Bronchial epithelial cell (primary cell): Measurements from ENCODE around the gene PDZD2. TPM values are rescaled to one million over a fixed set of nuclear protein-coding genes. Genes with fewer than 3 reads are reported as not detected.

Experiments used
- DNase-seq: peaks from one replicate; pipeline ENCODE4 v3.0.0-alpha.2; 2010; ENCODE audit warnings: low read depth
- FAIRE-seq: peaks from 2 replicates; lab custom pipeline; 2011; peaks lifted over from hg19 to GRCh38; lab: Jason Lieb, UNC
- H3K27me3 ChIP-seq: 2 replicates; pipeline ENCODE4 v1.5.1; 2011; ENCODE audit warnings: low read length; ENCODE audit not compliant: control insufficient read depth, insufficient read depth
- H3K36me3 ChIP-seq: 2 replicates; pipeline ENCODE4 v1.5.1; 2011; ENCODE audit warnings: low read length; ENCODE audit not compliant: control insufficient read depth, insufficient read depth
- H3K4me3 ChIP-seq: 2 replicates; pipeline ENCODE4 v1.5.1; 2011; ENCODE audit warnings: mild to moderate bottlenecking, low read depth, low read length, control low read depth
- total RNA-seq: library from RNA; depleted of rRNA; stranded (reverse); fragments of >200 nt; gene quantifications from 2 replicates; pipeline ENCODE4 v1.2.1, GENCODE V29; 2014
- TF ChIP-seq, protein P1 (sequence below): IDR thresholded peaks from 2 replicates; pipeline ENCODE4 v1.5.1; 2011; ENCODE audit warnings: mild to moderate bottlenecking, moderate library complexity, low read length, control low read depth, inconsistent platforms; ENCODE audit not compliant: insufficient read depth, severe bottlenecking

PDZD2 gene
- total RNA-seq, 1 donor from 2014 or later = 1.8 TPM

- no peak for DNase-seq
- no peak for FAIRE-seq
- H3K4me3 ChIP-seq = no peak overlapping the region
- no peaks in the 10 kb centered on the region for H3K36me3 ChIP-seq
- TF ChIP-seq, protein P1, sequence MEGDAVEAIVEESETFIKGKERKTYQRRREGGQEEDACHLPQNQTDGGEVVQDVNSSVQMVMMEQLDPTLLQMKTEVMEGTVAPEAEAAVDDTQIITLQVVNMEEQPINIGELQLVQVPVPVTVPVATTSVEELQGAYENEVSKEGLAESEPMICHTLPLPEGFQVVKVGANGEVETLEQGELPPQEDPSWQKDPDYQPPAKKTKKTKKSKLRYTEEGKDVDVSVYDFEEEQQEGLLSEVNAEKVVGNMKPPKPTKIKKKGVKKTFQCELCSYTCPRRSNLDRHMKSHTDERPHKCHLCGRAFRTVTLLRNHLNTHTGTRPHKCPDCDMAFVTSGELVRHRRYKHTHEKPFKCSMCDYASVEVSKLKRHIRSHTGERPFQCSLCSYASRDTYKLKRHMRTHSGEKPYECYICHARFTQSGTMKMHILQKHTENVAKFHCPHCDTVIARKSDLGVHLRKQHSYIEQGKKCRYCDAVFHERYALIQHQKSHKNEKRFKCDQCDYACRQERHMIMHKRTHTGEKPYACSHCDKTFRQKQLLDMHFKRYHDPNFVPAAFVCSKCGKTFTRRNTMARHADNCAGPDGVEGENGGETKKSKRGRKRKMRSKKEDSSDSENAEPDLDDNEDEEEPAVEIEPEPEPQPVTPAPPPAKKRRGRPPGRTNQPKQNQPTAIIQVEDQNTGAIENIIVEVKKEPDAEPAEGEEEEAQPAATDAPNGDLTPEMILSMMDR = no peak
- no peaks in the 10 kb centered on the region for H3K27me3 ChIP-seq
These were observed 221.3 kb downstream of the PDZD2 start for GRCh38 chr5:31860278-31860677.

DNA sequence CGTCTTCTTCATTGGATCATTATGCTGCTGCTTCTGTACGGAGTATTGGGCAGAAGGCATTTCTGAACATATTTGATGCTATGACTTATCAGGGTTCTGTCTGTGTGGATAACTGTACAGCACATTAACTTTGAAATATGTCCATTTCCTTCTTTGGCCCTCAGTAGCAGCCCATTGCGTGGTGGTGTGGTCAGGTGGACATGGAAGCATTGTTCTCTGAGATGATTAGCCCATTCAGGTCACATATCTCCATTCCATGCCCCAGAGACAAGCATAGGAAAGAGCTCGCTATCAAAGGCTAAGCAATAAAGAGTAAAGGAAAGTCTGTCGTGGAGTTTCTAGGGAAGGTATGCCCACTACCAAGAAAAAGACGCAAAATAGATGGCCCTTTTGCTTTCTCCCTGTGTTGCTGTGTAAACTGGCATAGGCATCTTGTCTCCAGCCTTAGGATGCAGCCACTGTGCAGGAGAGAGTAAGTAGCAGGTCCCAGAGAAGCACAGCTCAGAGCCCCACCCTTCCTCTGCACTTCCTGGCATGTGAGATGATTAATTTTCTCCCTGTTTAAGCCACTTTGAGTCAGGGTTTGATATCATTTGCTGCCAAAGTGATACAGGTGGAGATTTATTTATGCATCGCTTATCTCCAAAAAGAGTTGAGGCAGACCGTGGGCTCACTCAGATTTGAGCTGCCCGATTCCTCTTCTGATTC is 221.9 kb downstream of the PDZD2 start:
- no peak overlapping the region for H3K4me3 ChIP-seq
- H3K36me3 ChIP-seq = no peaks in the 10 kb centered on the region
- DNase-seq (peak; percentile 63), FAIRE-seq (peak; percentile 32)
- H3K27me3 ChIP-seq = no peaks in the 10 kb centered on the region
- TF ChIP-seq, protein P1 = no peak

DNA sequence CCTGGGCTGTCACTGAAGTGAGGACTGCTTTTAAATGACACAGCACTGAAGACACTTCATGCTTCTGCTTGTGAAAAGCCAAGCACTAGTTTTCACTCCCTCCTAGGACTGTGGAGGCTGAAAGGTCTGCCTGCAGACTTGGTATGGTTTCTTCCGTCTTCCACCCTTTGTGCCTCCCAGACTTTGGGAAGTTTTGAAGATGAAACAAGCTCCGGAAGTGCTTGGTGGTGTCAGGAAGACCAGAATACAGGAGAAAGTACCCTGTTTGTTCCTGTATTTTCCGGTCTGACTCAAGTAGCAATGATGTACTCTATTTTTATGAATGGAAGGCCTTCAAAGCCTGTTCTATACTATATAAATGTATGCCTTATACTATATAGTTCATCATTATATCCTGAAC is 222.7 kb downstream of the PDZD2 start:
- Histone ChIP-seq H3K27me3 (no peaks in the 10 kb centered on the region), H3K4me3 (no peak overlapping the region), H3K36me3 (no peaks in the 10 kb centered on the region)
- FAIRE-seq (no peak), DNase-seq (no peak)
- TF ChIP-seq, protein P1 = no peak

DNA sequence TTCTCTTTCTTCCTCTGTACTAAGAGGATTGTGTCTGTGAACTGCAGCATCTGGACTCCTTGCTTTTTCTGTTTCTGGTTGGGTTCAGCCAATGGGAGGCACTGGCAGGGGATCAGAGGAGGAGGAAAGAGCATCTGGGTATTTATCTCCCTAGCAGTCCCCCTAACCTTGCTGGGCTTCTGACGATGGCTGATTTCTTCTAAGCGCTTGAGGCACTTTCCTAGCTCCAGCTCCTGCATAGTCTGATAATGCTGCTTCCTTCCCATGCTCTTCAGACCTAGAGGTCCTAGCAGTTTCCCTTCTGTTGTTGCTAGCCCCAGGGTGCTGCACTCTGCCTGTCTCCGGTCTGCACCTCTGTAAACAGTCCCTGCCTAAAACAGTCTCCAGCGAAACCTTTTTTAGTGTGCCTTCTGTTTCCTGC is 225.1 kb downstream of the PDZD2 start:
- FAIRE-seq (no peak), DNase-seq (no peak)
- TF ChIP-seq, protein P1 = no peak
- Histone ChIP-seq H3K4me3 (no peak overlapping the region), H3K36me3 (no peaks in the 10 kb centered on the region), H3K27me3 (no peaks in the 10 kb centered on the region)

DNA sequence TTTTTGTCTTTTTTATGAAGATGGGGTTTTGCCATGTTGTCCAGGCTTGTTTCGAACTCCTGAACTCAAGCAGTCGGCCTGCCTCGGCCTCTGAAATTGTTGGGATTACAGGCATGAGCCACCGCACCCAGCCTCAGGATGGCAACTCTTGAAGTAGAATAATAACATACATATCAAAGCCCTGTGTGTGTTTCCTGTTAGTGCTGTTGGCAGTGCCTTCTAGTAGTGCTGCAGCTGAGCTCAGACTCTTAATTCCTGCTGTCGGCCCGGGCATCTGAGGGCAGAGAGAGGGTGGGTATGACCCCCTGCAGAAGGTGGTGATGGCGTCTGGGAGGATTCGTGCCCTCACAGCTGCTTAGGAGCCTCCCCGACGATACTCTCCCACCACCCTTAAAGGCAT is 227.2 kb downstream of the PDZD2 start:
- TF ChIP-seq, protein P1 = no peak
- FAIRE-seq = no peak
- H3K27me3 ChIP-seq = no peaks in the 10 kb centered on the region
- H3K36me3 ChIP-seq = no peaks in the 10 kb centered on the region
- H3K4me3 ChIP-seq = no peak overlapping the region
- no peak for DNase-seq

- Histone ChIP-seq H3K36me3 (no peaks in the 10 kb centered on the region), H3K4me3 (no peak overlapping the region), H3K27me3 (no peaks in the 10 kb centered on the region)
- DNase-seq (no peak), FAIRE-seq (no peak)
- TF ChIP-seq, protein P1 = no peak
These were observed 228.3 kb downstream of the PDZD2 start for GRCh38 chr5:31867219-31867618.
